ENCODE measurements around the gene APOOL.
"Not testable (repeated sequence)": the region's sequence is repeated elsewhere in the genome, so short reads cannot be mapped to it uniquely, and the experiment has no call there.

Gene APOOL, protein sequence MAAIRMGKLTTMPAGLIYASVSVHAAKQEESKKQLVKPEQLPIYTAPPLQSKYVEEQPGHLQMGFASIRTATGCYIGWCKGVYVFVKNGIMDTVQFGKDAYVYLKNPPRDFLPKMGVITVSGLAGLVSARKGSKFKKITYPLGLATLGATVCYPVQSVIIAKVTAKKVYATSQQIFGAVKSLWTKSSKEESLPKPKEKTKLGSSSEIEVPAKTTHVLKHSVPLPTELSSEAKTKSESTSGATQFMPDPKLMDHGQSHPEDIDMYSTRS

DNA sequence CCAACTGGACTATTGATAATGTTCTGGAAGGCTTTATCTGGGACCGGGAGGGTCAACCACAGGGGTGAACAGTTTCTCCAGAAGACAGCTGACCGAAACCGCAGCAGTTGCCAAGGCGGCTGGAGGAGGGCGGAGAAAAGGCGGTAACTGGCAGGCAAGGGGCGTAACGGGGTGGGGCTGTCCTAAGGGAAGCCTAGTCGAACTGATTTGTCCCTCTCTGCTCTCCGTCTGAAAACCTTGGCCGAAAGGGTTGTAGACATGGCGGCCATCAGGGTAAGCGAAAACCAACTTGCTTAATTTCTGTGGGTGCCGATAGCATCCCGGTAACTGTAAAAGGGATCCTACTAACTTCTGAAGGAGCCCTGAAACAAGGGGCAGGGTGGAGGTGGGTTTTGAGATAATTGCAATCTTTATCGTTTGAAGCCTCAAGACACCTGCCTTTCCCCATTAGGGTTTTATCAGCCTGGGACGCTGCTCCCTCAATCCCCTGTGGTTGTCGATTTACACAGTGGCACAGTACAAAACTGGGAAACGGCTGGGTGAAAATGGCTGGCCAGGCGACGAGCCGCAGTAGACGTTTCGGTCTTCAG lies at the start of gene APOOL:
Gene APOOL, plus strand, starts transcription at position 223 of the 590 bp plus-strand sequence. Its CDS starts 36 bp downstream, at position 259.
- DNase-seq, result peak; percentile 83 to 91

DNA sequence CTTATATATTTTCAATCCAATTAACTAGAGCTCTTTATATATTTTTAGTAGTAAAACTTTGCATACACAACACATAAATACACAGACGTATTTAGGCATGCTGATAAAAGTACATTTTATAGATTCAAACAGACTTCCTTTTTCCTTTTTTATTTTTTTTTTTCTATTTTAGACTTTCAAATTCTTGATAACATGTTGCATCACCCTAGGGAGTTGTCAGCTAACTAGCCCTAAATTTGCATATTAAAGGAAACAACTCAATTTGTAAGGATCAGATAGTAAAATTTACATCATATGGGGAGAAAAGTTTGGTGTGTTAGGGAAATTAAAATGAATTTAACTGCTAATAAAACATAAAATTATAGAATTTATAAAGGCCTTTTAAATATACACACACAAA lies 47.4 kb upstream of the APOOL start:
- DNase-seq, result peak in 1 of 2 experiments; percentile 0

DNA sequence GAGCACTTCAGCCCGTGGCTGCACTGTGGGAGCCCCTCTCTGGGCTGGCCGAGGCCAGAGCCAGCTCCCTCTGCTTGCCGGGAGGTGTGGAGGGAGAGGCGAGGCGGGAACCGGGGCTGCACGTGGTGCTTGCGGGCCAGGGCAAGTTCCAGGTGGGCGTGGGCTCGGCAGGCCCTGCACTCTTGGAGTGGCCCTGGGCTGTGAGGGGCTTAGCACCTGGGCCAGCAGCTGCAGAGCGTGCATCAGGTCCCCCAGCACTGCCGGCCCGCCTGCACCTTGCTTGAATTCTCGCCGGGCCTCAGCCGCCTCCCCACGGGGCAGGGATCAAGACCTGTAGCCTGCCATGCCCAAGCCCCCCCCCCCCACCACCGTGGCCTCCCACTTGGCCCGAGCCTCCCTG lies 28.9 kb upstream of the APOOL start:
- no peak for DNase-seq

DNA sequence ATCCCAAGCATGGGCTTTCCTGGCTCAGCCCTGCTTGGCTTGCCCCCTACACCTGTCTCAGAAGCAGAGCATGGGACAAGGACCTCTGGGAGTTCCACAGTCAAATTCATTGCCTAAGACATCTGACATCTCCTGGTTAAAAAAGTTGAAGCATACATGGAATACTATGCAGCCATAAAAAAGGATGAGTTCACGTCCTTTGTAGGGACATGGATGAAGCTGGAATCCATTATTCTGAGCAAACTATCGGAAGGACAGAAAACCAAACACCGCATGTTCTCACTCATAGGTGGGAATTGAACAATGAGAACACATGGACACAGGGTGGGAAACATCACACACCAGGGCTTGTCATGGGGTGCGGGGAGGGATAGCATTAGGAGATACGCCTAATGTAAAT lies 11.9 kb upstream of the APOOL start:
- not testable (repeated sequence) for DNase-seq

DNA sequence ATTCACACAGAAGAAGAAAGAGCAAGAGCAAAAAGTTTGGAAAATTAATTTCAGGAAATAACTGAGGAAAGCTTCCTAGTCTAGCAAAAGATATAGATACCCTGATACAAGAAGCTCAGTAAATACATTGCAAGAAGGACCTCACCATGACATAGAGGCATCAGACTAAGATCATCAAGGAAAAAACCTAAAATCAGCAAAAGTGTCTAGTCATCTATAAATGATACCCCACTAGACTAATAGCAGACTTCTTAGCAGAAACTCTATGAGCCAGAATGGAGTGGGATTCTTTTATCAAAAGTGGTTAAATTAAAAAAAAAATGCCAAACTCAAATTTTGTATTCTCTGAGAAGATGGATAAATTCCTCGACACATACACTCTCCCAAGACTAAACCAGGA lies 10.5 kb upstream of the APOOL start:
- no peak for DNase-seq

DNA sequence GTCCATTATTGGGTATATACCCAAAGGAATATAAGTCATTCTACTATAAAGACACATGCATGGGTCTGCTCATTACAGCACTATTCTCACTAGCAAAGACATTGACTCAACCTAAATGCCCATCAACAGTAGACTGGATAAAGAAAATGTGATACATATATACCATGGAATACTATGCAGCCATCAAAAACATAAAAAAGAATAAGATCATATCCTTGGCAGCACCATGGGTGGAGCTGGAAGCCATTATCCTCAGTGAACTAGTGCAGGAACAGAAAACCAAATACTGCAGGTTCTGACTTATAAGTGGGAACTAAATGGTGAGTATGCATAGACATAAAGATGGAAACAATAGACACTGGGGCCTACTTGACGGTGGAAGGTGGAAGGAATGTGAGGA lies 2.3 kb upstream of the APOOL start:
- DNase-seq, result no peak

DNA sequence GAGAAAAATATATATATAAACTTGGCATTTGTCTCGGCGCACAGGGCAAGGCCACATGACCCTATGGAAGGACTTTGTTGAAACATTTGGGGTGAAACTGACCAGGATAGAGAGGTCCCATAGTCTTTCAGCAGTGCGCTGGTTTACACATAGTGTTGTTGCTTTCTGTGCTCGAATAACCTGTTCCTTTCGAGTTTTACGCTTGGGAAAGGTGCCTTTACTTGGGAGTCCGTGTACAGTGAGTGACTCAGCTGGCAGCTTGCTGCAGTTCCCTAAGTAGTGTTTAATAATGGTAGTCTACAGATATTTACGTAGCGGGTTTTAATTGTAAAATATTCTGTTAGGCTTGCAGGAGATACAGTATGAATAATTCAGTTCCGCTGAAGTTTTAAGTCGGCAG lies 578 bp downstream of the APOOL start:
- no peak for DNase-seq

DNA sequence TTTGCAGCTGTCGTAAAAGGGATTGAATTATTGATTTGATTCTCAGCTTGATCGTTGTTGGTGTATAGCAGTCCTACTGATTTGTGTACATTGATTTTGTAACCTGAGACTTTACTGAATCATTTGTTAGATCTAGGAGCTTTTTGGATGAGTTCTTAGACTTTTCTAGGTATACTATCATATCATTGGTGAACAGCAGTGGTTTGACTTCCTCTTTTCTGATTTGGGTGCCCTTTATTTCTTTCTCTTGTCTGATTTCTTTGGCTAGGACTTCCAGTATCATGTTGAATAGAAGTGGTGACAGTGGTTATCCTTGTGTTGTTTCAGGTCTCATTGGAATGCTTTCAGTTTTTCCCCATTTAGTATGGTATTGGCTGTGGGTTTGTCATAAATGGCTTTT lies 8.4 kb downstream of the APOOL start:
- DNase-seq, result no peak

DNA sequence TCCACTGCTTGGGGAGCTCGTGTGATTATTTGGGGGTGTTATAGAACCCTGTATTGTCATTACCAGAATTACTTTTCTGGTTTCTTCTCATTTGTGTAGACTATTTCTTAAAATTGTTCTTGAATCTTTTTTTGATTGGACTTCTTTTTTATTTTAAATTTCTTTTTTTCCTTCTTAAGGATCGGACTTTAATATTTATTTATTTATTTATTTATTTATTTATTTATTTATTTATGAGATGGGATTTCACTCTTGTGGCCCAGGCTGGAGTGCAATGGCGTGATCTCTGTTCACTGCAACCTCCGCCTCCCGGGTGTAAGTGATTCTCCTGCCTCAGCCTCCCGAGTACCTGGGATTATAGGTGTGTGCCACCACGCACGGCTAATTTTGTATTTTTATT lies 11.7 kb downstream of the APOOL start:
- not testable (repeated sequence) for DNase-seq

DNA sequence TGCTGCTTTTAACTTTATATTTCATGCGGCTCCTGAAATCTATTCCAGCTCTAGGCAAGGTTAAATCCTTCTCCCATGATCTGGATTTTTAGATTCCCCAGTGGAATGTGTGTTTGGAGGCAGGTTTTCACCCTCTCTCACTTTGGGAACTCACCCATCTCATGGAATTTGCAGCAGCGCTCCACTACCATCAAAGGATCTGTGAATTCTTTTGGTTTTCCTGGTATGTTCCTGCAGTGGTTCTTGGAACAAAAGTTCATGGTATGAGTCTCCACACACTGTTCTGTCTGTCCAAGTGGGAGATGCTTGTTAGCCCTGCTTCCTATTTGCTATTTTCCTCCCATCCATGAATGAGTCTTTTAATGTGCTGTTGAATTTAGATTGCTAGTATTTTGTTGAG lies 14.0 kb downstream of the APOOL start:
- no peak for DNase-seq

DNA sequence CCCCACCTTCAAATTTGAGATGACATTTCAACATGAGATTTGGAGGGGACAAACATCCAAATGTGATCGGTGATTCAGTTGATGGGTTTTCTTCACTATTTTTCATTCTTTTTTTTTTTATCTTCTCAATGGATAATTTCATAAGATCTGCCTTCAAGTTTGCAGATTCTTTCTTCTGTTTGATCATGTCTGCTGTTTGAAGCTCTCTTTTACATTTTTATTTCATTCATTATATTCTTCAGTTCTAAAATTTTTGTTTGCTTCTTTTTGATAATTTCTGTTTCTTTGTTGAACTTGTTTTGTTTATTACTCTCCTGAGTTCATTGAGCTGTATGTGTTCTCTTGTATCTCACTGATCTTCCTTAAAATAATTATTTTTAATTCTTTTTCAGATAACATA lies 14.8 kb downstream of the APOOL start:
- DNase-seq, result no peak

DNA sequence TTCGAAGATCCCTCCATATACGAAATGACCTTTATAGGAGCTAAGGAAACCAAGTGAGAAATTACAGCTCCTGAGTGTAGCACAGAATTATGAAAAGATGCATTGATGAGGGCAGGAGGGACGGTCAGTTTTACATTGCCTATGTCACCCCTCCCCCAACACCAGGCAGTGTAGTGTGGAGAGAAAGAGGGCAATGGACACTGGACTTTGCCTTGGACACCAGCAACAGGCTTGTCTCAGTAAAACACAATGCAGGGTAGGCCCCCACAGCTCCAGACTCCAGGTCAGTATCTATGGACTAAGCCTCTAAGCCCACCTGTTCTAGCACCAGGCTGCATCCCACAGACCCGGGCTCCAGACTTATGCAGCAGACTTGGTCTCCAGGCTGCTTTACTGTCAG lies 16.5 kb downstream of the APOOL start:
- no peak for DNase-seq

DNA sequence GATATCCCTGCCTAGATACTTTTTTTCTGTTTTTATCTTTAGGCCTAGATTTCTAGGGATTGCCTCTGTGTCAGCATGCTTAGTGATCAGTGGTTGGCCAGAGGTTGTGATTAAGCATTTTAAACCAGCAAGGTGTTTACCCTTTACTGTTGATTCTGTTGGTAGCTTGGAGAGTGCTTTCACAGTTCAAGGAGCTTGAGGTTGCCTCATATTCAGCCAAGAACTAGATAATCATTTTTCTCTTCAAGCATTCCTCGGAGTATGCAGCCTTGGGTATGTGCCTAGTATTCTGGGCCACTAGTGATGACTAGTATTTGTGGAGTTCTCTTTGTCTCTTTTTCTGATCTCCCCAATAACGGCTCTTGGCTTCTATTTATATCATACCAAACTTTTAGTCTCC lies 20.4 kb downstream of the APOOL start:
- DNase-seq, result no peak

DNA sequence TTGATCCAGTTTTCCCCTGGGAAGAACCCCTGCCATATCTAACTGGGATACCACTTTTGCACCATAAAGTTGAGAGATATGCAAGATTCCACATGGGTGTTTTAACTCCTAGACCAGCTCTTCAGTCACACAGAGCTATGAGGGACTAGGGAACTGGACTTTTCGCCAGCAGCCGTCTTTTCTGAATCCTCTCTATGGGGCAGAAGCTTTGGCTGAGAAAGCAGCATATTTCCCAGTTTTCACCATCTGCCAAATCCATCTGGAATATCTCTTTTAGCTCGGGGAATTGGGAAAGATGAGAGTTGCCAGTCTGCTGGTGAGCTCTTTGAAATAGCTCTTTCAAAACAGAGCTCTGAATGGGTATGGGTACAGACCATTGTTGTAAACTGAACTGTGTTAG lies 20.9 kb downstream of the APOOL start:
- no peak for DNase-seq

DNA sequence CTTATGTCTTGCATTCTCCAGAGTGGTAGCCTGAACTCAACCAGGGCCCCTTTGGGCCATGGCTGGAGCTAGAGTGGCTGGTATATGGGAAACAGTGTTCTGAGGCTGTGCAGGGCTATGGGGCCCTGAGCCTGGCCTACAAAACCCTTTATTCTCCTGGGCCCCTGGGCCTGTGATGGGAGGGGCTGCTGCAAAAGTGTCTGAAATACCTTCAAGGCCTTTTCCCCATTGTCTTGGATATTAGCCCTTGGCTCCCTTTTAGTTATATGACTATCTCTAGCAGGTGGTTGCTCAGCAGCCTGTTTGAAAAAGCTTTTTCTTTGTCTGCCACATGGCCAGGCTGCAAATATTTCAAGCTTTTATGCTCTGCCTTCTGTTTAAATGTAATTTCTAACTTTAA lies 22.5 kb downstream of the APOOL start:
- DNase-seq, result no peak

DNA sequence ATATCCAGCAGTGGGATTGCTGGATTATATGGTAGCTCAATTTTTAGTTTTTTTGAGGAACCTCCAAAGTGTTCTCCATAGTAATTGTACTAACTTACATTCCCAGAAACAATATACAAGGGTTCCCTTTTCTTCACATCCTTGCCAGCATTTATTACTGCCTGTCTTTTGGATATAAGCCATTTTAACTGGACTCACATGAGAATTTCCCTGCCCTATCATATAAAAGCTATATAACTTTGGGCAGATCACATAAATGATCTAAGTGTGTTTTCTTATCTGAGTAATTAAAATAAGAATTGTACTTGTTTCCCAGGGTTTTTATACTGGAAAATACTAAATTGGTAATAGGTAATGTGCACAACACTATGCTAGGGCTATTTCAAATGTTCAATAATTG lies 25.4 kb downstream of the APOOL start:
- no peak for DNase-seq

DNA sequence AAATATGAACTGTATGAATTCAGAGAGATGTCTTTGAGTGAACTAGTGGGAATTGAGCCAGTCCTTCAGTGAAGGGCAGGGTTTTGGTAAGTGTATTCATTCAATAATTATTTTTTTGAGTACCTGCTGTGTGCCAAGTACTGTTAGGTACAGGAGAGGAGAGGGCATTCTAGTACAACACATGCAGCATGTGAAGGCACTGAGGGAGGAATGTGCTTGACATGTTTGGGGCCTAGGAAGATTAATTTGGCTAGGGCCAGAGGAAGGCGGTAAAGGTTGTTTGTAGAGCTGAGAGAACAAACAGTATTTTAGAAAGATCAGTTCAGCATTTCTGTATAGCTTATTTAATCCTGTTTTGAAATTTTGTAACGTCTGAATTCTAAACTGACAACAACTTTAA lies 27.8 kb downstream of the APOOL start:
- DNase-seq, result no peak

DNA sequence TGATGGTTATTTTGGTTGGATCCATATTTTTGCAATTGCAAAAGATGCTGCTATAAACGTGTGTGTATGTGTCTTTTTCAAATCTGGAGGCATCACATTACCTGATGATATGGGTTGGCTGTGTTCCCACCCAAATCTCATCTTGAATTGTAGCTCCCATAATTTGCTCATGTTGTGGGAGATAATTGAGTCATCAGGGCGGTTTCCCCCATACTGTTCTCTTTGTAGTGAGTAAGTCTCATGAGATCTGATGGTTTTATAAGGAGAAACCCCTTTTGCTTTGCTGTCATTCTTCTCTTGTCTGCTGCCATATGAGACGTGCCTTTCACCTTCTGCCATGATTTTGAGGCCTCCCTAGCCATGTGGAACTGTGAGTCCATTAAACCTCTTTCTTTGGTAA lies 33.4 kb downstream of the APOOL start:
- DNase-seq, result no peak

DNA sequence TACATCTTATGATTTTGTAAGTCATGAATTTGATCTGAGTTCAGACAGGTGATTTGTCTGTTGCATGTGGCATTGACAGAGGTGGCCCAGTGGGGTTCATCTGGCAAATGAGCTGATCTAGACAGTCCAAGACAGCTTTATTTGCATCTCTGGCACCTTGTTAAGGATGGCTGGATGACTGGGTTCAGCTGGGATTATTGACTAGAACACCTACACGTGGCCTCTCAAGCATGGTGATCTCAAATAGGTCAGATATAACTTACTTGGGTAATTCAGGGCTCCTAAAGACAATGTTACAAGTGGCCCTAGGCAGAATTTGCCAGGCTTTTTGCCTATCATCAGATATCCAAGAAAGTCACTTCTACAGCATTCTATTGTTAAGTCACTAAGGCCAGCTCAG lies 48.0 kb downstream of the APOOL start:
- DNase-seq, result no peak

DNA sequence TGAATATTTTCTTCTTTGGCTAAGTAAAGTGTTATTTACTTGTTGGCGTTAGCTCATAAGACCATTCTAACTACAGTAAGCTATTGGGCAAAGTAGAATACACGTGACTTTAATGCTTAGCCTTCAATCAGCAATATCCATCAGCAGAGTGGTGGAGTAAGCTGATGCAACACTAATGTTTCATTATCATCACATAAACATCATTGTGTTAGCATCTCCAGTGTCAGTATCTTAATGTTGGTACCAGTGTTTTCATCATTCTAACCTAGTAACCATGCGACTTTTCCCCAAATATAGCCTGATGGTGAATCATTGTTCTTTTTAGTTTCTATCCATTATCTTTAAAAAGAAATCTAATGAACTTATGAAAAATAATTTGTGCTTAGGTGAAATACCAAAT lies 48.5 kb downstream of the APOOL start:
- no peak for DNase-seq

DNA sequence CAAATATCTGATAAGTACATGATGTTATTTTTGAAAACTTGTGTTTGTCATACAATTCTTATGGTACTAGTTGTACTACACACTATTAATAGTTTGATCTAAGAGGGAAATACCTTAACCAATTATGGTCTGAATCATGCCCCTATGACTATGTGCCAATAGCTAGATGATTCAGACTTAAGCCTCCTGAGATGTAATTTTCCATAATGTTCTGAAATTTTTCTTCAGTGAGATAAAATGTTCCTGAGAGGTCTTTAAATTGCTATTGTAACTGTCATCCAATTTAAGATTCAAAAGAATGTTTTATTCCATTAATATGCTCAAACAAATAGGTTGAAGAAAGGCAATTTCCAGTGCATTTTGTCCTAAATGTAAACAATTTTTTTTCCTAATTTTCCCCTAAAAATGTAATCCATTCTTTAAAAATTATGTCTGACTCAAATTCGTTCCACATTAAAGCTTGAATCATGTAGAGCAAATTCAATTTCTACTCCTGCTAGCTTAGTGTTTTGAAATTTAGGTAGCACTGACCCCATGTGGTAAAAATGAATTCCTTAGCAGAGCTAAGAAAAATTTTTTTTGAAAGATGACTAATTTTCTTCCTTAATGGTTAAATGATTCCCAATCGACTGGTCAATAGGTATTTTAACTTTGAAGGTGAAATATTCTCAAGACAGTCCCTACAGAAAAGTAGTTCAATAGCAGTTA lies 49.1 kb downstream of the APOOL start:
- peak in 1 of 2 experiments; percentile 12 for DNase-seq

DNA sequence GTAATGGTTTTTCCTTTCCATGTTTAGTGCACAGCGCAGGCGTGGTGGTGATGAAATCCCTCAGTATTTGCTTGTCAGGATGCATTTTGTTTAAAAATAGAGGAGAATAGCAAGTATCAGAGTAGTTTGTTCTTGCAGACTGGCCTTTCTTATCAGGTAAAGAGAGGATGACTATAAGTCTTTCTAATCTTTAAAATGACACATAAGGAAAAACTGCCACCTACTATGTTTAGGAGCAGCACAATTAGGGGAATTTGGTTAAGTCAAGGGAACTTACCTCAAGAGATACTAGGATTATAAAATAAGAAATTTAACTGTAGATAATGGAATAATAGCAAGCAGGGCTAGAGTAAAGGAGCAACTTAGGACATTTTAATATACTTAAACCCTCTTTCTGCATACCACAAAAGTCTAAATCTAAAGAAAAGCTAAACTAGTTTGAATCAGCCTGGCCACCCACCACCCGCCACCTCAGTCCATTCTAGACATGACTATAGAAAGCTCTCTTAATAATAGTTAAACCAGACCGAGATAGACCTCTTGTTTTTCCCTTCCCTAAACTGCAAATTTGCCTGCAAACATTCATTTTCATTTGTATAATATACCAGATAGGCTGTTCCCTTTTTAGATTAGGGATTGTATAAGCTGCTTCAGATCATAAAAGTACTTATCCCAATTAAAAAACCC lies 62.0 kb downstream of the APOOL start:
- no peak for DNase-seq

DNA sequence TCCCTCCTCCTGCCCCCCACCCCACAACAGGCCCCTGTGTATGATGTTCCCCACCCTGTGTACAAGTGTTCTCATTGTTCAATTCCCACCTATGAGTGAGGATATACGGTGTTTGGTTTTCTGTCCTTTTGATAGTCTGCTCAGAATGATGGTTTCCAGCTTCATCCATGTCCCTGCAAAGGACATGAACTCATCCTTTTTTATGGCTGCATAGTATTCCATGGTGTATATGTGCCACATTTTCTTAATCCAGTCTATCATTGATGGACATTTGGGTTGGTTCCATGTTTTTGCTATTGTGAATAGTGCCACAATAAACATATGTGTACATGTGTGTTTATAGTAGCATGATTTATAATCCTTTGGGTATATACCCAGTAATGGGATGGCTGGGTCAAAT lies 73.6 kb downstream of the APOOL start:
- DNase-seq, result not testable (repeated sequence)
